NCI-H82 treated with DMSO at 0.1 percent for 48 hours (cell line): ENCODE data around the gene GBP4.
"Not testable (repeated sequence)": the region's sequence is repeated elsewhere in the genome, so short reads cannot be mapped to it uniquely, and the experiment has no call there.

ENCODE experiments used
- DNase-seq: peaks from one replicate; lab custom pipeline; 2025; ENCODE audit not compliant: unreplicated experiment; lab: John Stamatoyannopoulos, UW

Gene GBP4

GRCh38 chr1:89198491-89199072, at the start of gene GBP4:
Gene GBP4 (minus strand): TSS chr1:89198942. CDS start chr1:89198834, 108 bp downstream.
- DNase-seq, result no peak

- no peak for DNase-seq
Observed at GRCh38 chr1:89243046-89243445, 44.3 kb upstream of the GBP4 start.

- no peak for DNase-seq
Observed at GRCh38 chr1:89221341-89221740, 22.6 kb upstream of the GBP4 start.

GRCh38 chr1:89219851-89220250, 21.1 kb upstream of the GBP4 start:
- not testable (repeated sequence) for DNase-seq

GRCh38 chr1:89218941-89219340, 20.2 kb upstream of the GBP4 start:
- DNase-seq, result not testable (repeated sequence)

- no peak for DNase-seq
Observed at GRCh38 chr1:89213347-89213746, 14.6 kb upstream of the GBP4 start.

- DNase-seq, result no peak
Observed at GRCh38 chr1:89211035-89211634, 12.4 kb upstream of the GBP4 start.

- no peak for DNase-seq
Observed at GRCh38 chr1:89206373-89206772, 7.6 kb upstream of the GBP4 start.

GRCh38 chr1:89203166-89203565, 4.4 kb upstream of the GBP4 start:
- no peak for DNase-seq

- no peak for DNase-seq
Observed at GRCh38 chr1:89201106-89201794, 2.5 kb upstream of the GBP4 start.

- no peak for DNase-seq
Observed at GRCh38 chr1:89200663-89201062, 1.9 kb upstream of the GBP4 start.

GRCh38 chr1:89199525-89200031, 836 bp upstream of the GBP4 start:
- DNase-seq, result no peak

GRCh38 chr1:89198081-89198480, 661 bp downstream of the GBP4 start:
- DNase-seq, result no peak

- no peak for DNase-seq
Observed at GRCh38 chr1:89195476-89195875, 3.3 kb downstream of the GBP4 start.

- no peak for DNase-seq
Observed at GRCh38 chr1:89191314-89191713, 7.4 kb downstream of the GBP4 start.

GRCh38 chr1:89190017-89190416, 8.7 kb downstream of the GBP4 start:
- DNase-seq, result no peak

GRCh38 chr1:89179343-89179742, 19.4 kb downstream of the GBP4 start:
- no peak for DNase-seq

GRCh38 chr1:89176971-89177370, 21.8 kb downstream of the GBP4 start:
- DNase-seq, result no peak

GRCh38 chr1:89175601-89176256, 23.0 kb downstream of the GBP4 start, which contains the start of gene GBP7:
Gene GBP7 (minus strand): TSS chr1:89176003. CDS start chr1:89171935, 4,068 bp downstream.
- no peak for DNase-seq

GRCh38 chr1:89174491-89174890, 24.3 kb downstream of the GBP4 start:
- DNase-seq, result no peak

GRCh38 chr1:89172468-89173143, 26.1 kb downstream of the GBP4 start:
- DNase-seq, result no peak
